Measurements from ENCODE around the gene NAP1L3.

NAP1L3 gene

DNA sequence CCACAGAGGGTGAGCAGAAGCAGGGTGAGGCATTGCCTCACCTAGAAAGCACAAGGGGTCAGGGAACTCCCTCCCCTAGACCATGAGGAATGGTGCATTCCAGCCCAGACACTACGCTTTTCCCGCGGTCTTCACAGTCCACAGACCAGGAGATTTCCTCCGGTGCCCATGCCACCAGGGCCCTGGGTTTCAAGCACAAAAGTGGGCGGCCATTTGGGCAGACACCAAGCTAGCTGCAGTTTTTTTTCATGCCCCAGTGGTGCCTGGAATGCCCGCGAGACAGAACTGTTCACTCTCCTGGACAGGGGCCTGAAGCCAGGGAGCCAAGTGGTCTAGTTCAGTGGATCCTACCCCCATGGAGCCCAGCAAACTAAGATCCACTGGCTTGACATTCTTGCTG is 12.8 kb downstream of the NAP1L3 start:
- Histone ChIP-seq H3K27ac (no peak overlapping the region), H3K27me3 (no peaks in the 10 kb centered on the region), H3K36me3 (no peaks in the 10 kb centered on the region), H3K4me3 (ENCODE audit: low read depth in 1 of 2, low read length in 1 of 2) (no peak overlapping the region), H3K9me3 (no peaks in the 10 kb centered on the region), H3K4me1 (ENCODE audit: control insufficient read depth in 1 of 2, insufficient read depth in 1 of 2, low read depth in 1 of 2, low read length in 1 of 2) (no peaks in the 10 kb centered on the region)
- TF ChIP-seq, protein P1, sequence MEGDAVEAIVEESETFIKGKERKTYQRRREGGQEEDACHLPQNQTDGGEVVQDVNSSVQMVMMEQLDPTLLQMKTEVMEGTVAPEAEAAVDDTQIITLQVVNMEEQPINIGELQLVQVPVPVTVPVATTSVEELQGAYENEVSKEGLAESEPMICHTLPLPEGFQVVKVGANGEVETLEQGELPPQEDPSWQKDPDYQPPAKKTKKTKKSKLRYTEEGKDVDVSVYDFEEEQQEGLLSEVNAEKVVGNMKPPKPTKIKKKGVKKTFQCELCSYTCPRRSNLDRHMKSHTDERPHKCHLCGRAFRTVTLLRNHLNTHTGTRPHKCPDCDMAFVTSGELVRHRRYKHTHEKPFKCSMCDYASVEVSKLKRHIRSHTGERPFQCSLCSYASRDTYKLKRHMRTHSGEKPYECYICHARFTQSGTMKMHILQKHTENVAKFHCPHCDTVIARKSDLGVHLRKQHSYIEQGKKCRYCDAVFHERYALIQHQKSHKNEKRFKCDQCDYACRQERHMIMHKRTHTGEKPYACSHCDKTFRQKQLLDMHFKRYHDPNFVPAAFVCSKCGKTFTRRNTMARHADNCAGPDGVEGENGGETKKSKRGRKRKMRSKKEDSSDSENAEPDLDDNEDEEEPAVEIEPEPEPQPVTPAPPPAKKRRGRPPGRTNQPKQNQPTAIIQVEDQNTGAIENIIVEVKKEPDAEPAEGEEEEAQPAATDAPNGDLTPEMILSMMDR (IDR thresholded peaks at IDR 0.05), result no peak

DNA sequence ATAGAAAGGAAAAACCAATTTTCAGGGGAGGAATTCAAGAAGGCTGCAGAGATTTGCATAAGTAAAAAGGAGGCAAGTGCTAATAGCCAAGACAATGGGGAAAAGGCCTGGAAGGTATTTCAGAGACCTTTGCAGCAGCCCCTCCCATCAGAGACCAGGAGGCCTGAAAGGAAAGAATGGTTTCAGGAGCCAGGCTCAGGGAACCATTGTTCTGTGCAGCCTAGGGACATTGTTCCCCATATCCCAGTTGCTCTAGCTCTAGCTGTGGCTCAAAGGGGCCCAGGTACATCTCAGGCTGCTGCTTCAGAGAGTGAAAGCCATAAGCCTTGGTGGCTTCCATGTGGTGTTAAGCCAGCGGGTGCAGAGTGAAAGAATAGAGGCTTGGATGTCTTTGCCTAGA is 24.0 kb downstream of the NAP1L3 start:
- Histone ChIP-seq H3K27me3 (no peaks in the 10 kb centered on the region), H3K9me3 (no peaks in the 10 kb centered on the region), H3K36me3 (no peaks in the 10 kb centered on the region), H3K27ac (no peak overlapping the region), H3K4me1 (ENCODE audit: control insufficient read depth in 1 of 2, insufficient read depth in 1 of 2, low read depth in 1 of 2, low read length in 1 of 2) (no peaks in the 10 kb centered on the region), H3K4me3 (ENCODE audit: low read depth in 1 of 2, low read length in 1 of 2) (no peak overlapping the region)
- TF ChIP-seq, protein P1 (IDR thresholded peaks at IDR 0.05), result no peak

DNA sequence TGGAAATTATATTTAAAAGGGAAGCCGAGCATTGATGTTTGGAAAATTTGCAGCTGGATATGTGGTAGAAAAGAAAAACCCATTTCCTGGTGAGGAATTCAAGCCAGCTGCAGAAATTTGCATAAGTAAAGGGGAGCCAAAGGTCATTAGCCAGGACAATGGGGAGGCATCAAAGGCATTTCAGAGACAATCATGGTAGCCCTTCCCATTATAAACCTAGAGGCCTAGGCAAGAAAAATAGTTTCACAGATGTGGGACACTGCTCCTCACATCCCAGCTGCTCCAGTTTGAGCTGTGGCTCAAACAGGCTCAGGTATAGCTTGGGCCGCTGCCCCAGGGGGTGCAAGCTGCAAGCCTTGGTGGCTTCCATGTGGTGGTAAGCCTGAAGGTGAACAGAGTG is 35.8 kb downstream of the NAP1L3 start:
- TF ChIP-seq, protein P1 (IDR thresholded peaks at IDR 0.05), result no peak
- no peaks in the 10 kb centered on the region for H3K36me3 ChIP-seq

More for the DNA sequence above, 35.8 kb downstream of the NAP1L3 start:
- Histone ChIP-seq H3K27ac (no peak overlapping the region), H3K4me3 (ENCODE audit: low read depth in 1 of 2, low read length in 1 of 2) (no peak overlapping the region), H3K27me3 (no peaks in the 10 kb centered on the region), H3K4me1 (ENCODE audit: control insufficient read depth in 1 of 2, insufficient read depth in 1 of 2, low read depth in 1 of 2, low read length in 1 of 2) (no peaks in the 10 kb centered on the region), H3K9me3 (no peaks in the 10 kb centered on the region)
